ENCODE data around the gene CD33. TPM values are rescaled to one million over a fixed set of nuclear protein-coding genes. Genes with fewer than 3 reads are reported as not detected.

CD33 gene
- total and polyA plus RNA-seq, 9 of the 15 experiments (the other 6 are each of a cell fraction or from before 2014, with no cell fraction given): 36.1 to 88.6 (median 49.6) TPM

DNA sequence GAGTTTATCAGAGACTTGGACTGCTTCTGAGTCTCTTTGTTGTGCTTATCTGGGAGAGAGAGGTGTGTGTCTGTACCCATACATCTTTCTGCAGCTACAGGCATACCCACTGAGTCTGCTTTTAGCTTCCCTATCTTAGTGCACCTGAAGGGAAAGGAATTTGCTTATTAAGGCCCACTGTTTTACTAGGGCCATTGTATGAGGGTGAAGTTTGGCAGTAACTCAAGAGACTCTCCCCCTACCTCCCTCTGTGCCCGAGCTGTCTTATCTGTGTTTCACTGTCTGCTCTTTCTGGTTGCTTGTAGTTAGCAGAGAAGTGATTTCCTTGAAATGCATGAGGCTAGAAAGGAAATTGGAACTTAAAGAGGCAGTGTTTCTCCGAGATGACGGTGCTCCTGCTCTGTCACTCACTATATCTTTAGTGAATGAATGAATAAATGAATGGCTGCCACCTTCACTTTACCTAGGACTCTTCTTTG lies 678 bp upstream of the CD33 start (continued):
- TF ChIP-seq, protein P1, sequence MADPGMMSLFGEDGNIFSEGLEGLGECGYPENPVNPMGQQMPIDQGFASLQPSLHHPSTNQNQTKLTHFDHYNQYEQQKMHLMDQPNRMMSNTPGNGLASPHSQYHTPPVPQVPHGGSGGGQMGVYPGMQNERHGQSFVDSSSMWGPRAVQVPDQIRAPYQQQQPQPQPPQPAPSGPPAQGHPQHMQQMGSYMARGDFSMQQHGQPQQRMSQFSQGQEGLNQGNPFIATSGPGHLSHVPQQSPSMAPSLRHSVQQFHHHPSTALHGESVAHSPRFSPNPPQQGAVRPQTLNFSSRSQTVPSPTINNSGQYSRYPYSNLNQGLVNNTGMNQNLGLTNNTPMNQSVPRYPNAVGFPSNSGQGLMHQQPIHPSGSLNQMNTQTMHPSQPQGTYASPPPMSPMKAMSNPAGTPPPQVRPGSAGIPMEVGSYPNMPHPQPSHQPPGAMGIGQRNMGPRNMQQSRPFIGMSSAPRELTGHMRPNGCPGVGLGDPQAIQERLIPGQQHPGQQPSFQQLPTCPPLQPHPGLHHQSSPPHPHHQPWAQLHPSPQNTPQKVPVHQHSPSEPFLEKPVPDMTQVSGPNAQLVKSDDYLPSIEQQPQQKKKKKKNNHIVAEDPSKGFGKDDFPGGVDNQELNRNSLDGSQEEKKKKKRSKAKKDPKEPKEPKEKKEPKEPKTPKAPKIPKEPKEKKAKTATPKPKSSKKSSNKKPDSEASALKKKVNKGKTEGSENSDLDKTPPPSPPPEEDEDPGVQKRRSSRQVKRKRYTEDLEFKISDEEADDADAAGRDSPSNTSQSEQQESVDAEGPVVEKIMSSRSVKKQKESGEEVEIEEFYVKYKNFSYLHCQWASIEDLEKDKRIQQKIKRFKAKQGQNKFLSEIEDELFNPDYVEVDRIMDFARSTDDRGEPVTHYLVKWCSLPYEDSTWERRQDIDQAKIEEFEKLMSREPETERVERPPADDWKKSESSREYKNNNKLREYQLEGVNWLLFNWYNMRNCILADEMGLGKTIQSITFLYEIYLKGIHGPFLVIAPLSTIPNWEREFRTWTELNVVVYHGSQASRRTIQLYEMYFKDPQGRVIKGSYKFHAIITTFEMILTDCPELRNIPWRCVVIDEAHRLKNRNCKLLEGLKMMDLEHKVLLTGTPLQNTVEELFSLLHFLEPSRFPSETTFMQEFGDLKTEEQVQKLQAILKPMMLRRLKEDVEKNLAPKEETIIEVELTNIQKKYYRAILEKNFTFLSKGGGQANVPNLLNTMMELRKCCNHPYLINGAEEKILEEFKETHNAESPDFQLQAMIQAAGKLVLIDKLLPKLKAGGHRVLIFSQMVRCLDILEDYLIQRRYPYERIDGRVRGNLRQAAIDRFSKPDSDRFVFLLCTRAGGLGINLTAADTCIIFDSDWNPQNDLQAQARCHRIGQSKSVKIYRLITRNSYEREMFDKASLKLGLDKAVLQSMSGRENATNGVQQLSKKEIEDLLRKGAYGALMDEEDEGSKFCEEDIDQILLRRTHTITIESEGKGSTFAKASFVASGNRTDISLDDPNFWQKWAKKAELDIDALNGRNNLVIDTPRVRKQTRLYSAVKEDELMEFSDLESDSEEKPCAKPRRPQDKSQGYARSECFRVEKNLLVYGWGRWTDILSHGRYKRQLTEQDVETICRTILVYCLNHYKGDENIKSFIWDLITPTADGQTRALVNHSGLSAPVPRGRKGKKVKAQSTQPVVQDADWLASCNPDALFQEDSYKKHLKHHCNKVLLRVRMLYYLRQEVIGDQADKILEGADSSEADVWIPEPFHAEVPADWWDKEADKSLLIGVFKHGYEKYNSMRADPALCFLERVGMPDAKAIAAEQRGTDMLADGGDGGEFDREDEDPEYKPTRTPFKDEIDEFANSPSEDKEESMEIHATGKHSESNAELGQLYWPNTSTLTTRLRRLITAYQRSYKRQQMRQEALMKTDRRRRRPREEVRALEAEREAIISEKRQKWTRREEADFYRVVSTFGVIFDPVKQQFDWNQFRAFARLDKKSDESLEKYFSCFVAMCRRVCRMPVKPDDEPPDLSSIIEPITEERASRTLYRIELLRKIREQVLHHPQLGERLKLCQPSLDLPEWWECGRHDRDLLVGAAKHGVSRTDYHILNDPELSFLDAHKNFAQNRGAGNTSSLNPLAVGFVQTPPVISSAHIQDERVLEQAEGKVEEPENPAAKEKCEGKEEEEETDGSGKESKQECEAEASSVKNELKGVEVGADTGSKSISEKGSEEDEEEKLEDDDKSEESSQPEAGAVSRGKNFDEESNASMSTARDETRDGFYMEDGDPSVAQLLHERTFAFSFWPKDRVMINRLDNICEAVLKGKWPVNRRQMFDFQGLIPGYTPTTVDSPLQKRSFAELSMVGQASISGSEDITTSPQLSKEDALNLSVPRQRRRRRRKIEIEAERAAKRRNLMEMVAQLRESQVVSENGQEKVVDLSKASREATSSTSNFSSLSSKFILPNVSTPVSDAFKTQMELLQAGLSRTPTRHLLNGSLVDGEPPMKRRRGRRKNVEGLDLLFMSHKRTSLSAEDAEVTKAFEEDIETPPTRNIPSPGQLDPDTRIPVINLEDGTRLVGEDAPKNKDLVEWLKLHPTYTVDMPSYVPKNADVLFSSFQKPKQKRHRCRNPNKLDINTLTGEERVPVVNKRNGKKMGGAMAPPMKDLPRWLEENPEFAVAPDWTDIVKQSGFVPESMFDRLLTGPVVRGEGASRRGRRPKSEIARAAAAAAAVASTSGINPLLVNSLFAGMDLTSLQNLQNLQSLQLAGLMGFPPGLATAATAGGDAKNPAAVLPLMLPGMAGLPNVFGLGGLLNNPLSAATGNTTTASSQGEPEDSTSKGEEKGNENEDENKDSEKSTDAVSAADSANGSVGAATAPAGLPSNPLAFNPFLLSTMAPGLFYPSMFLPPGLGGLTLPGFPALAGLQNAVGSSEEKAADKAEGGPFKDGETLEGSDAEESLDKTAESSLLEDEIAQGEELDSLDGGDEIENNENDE (IDR thresholded peaks at IDR 0.05; ENCODE audit: low read depth, low read length): no peak
- TF ChIP-seq ARID2 (IDR thresholded peaks at IDR 0.05): no peak
- TF ChIP-seq, protein P2, sequence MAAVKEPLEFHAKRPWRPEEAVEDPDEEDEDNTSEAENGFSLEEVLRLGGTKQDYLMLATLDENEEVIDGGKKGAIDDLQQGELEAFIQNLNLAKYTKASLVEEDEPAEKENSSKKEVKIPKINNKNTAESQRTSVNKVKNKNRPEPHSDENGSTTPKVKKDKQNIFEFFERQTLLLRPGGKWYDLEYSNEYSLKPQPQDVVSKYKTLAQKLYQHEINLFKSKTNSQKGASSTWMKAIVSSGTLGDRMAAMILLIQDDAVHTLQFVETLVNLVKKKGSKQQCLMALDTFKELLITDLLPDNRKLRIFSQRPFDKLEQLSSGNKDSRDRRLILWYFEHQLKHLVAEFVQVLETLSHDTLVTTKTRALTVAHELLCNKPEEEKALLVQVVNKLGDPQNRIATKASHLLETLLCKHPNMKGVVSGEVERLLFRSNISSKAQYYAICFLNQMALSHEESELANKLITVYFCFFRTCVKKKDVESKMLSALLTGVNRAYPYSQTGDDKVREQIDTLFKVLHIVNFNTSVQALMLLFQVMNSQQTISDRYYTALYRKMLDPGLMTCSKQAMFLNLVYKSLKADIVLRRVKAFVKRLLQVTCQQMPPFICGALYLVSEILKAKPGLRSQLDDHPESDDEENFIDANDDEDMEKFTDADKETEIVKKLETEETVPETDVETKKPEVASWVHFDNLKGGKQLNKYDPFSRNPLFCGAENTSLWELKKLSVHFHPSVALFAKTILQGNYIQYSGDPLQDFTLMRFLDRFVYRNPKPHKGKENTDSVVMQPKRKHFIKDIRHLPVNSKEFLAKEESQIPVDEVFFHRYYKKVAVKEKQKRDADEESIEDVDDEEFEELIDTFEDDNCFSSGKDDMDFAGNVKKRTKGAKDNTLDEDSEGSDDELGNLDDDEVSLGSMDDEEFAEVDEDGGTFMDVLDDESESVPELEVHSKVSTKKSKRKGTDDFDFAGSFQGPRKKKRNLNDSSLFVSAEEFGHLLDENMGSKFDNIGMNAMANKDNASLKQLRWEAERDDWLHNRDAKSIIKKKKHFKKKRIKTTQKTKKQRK (IDR thresholded peaks at IDR 0.05; ENCODE audit: borderline replicate concordance, low read depth, low read length): no peak
- TF ChIP-seq ADNP (tag; IDR thresholded peaks at IDR 0.05): no peak
- no peak for TF ChIP-seq THRAP3 (IDR thresholded peaks at IDR 0.05; ENCODE audit: borderline replicate concordance)
- no peak for TF ChIP-seq ZNF324 (CRISPR knock-in tag; IDR thresholded peaks at IDR 0.05)
- TF ChIP-seq TFAM (CRISPR knock-in tag; conservative IDR thresholded peaks at IDR 0.05): no peak
- TF ChIP-seq EHMT2 (IDR thresholded peaks at IDR 0.05): peak; percentile 85
- TF ChIP-seq PRPF4 (IDR thresholded peaks at IDR 0.05; ENCODE audit: insufficient read depth, low read depth, low read length, poor library complexity, severe bottlenecking): no peak
- no peak for TF ChIP-seq ZNF217 (CRISPR knock-in tag; IDR thresholded peaks at IDR 0.05)
- TF ChIP-seq SLC30A9 (CRISPR knock-in tag; IDR thresholded peaks at IDR 0.05): no peak
- TF ChIP-seq RFX5 (IDR thresholded peaks at IDR 0.05; ENCODE audit: low read depth, low read length): no peak
- no peak for TF ChIP-seq DIDO1 (tag; IDR thresholded peaks at IDR 0.05; ENCODE audit: low read depth)
- TF ChIP-seq PHTF2 (CRISPR knock-in tag; IDR thresholded peaks at IDR 0.05): no peak
